HepG2 (cell line): ENCODE measurements around the gene SPAG9. TPM values are rescaled to one million over a fixed set of nuclear protein-coding genes. Genes with fewer than 3 reads are reported as not detected.

ENCODE experiments used
- ATAC-seq: fragments of 200-7000 bp; cut with Tn5 transposase; 3 replicates; pipeline ENCODE4 v1.9.1; 2020; ENCODE audit warnings: mild to moderate bottlenecking, moderate library complexity
- BruUV-seq: library from RNA; stranded (reverse); fragments of 400-500 nt; replicated peaks from 2 replicates; lab custom pipeline; 2021; lab: Mats Ljungman, UMichigan
- CTCF ChIA-PET: fragments of 300-600 bp; formaldehyde crosslinking; extraction: SDS; loops from one replicate; lab custom pipeline; 2021; ENCODE audit warnings: low total read pairs, inconsistent platforms, low intra/inter-chr PET ratio; lab: Yijun Ruan, JAX
- POLR2A ChIA-PET: fragments of 350-600 bp; sonication (Branson Sonifier 250); formaldehyde crosslinking; loops from one replicate; lab custom pipeline; 2020; ENCODE audit warnings: antibody characterized with exemption, inconsistent platforms; lab: Yijun Ruan, JAX
- DNase-seq: peaks from one replicate; pipeline ENCODE4 v3.0.0-alpha.2; 2015; ENCODE audit warnings: low spot score
- FAIRE-seq: peaks from 3 replicates; lab custom pipeline; 2011; peaks lifted over from hg19 to GRCh38; lab: Jason Lieb, UNC
- H2AFZ ChIP-seq: one replicate; pipeline ENCODE4 v1.6.1; 2011; ENCODE audit warnings: low read length, inconsistent platforms
- H3K27ac ChIP-seq: fragments of 300-600 bp; 3 replicates; pipeline ENCODE4 v1.8.0; 2011; ENCODE audit warnings: mixed run types, mild to moderate bottlenecking, mixed read lengths, low read length, inconsistent platforms; ENCODE audit not compliant: insufficient read depth; ENCODE audit errors: extremely low read length
- H3K27me3 ChIP-seq, 2 experiments: fragments of 200-600 bp in 1 of 2; 2 replicates in 1 of 2; 3 replicates in 1 of 2; pipeline versions ENCODE4 v1.6.0 to v1.8.0; 2011; ENCODE audit warnings: low read length in 2 of 2, mild to moderate bottlenecking in 2 of 2, moderate library complexity in 2 of 2, inconsistent platforms in 1 of 2; ENCODE audit not compliant: insufficient read depth in 2 of 2, control insufficient read depth in 1 of 2
- H3K36me3 ChIP-seq, 2 experiments: fragments of 200-600 bp in 1 of 2; replicated peaks in 1 of 2; 2 replicates in 1 of 2; 3 replicates in 1 of 2; pipeline versions ENCODE4 v1.5.1 to v1.8.0; 2011; ENCODE audit warnings: low read length in 2 of 2, inconsistent platforms in 1 of 2; ENCODE audit not compliant: insufficient read depth in 2 of 2, control insufficient read depth in 1 of 2
- H3K4me1 ChIP-seq: 2 replicates; pipeline ENCODE4 v1.5.1; 2012; ENCODE audit warnings: low read length, inconsistent platforms; ENCODE audit not compliant: insufficient read depth
- H3K4me2 ChIP-seq: 2 replicates; pipeline ENCODE4 v1.6.0; 2011; ENCODE audit warnings: low read depth, low read length, inconsistent platforms
- H3K4me3 ChIP-seq, 3 experiments: fragments of 200-600 bp in 1 of 3; sonication (generic), shearing (Covaris generic) in 1 of 3; replicated peaks in 1 of 3; 2 replicates each; pipeline ENCODE4 v1.5.1; 2011 to 2016; ENCODE audit warnings: low read length in 3 of 3, inconsistent platforms in 2 of 3, low read depth in 2 of 3, mild to moderate bottlenecking in 2 of 3, control low read depth in 1 of 3, mixed read lengths in 1 of 3; ENCODE audit not compliant: insufficient read depth in 1 of 3
- H3K79me2 ChIP-seq: one replicate; pipeline ENCODE4 v1.6.1; 2011; ENCODE audit warnings: low read length, inconsistent platforms; ENCODE audit not compliant: insufficient read depth
- H3K9ac ChIP-seq: 2 replicates; pipeline ENCODE4 v1.6.0; 2011; ENCODE audit warnings: mild to moderate bottlenecking, low read depth, low read length, inconsistent platforms; ENCODE audit not compliant: insufficient read depth
- H3K9me3 ChIP-seq: 2 replicates; pipeline ENCODE4 v1.5.1; 2012; ENCODE audit warnings: mild to moderate bottlenecking, low read length
- H4K20me1 ChIP-seq: 2 replicates; pipeline ENCODE4 v1.6.0; 2011; ENCODE audit warnings: inconsistent platforms, mild to moderate bottlenecking, low read length, moderate library complexity; ENCODE audit not compliant: insufficient read depth
- ARNT2 ChIP-seq: sonication (generic); formaldehyde crosslinking; IDR thresholded peaks from 2 replicates; pipeline ENCODE4 v1.8.0; 2022; ENCODE audit warnings: mild to moderate bottlenecking, low read depth, missing genetic modification reagents, moderate library complexity
- KMT2A ChIP-seq: sonication (generic); formaldehyde crosslinking; IDR thresholded peaks from 2 replicates; pipeline ENCODE4 v1.4.0; 2020; ENCODE audit warnings: missing genetic modification reagents
- MEIS1 ChIP-seq: sonication (generic); formaldehyde crosslinking; IDR thresholded peaks from 2 replicates; pipeline ENCODE4 v1.9.0; 2021; ENCODE audit warnings: mild to moderate bottlenecking, missing genetic modification reagents, moderate library complexity, borderline replicate concordance
- SMARCC2 ChIP-seq: fragments of 450-650 bp; IDR thresholded peaks from 2 replicates; pipeline ENCODE4 v1.6.1; 2017; ENCODE audit warnings: antibody characterized with exemption, mild to moderate bottlenecking
- SMARCE1 ChIP-seq: fragments of 450-650 bp; IDR thresholded peaks from 2 replicates; pipeline ENCODE4 v1.6.1; 2017; ENCODE audit warnings: borderline replicate concordance
- SSRP1 ChIP-seq: IDR thresholded peaks from 2 replicates; pipeline ENCODE4 v1.6.1; 2016; ENCODE audit warnings: control low read depth
- ZC3H4 ChIP-seq: sonication (generic); formaldehyde crosslinking; IDR thresholded peaks from 2 replicates; pipeline ENCODE4 v1.4.0; 2020; ENCODE audit warnings: missing genetic modification reagents, borderline replicate concordance
- ZNF17 ChIP-seq: sonication (generic); formaldehyde crosslinking; IDR thresholded peaks from 2 replicates; pipeline ENCODE4 v1.5.0; 2020; ENCODE audit warnings: mild to moderate bottlenecking, missing genetic modification reagents
- ZNF292 ChIP-seq: sonication (generic); formaldehyde crosslinking; IDR thresholded peaks from 2 replicates; pipeline ENCODE4 v1.8.1; 2022; ENCODE audit warnings: mild to moderate bottlenecking, low read depth, missing genetic modification reagents, borderline replicate concordance
- ZNF431 ChIP-seq: sonication (generic); formaldehyde crosslinking; IDR thresholded peaks from 2 replicates; pipeline ENCODE4 v1.9.0; 2022; ENCODE audit warnings: missing genetic modification reagents, low read depth, mild to moderate bottlenecking, borderline replicate concordance
- ZNF724P ChIP-seq: sonication (generic); formaldehyde crosslinking; IDR thresholded peaks from 2 replicates; pipeline ENCODE4 v1.8.0; 2022; ENCODE audit warnings: missing genetic modification reagents, borderline replicate concordance
- ZNF839 ChIP-seq: sonication (generic); formaldehyde crosslinking; IDR thresholded peaks from 2 replicates; pipeline ENCODE4 v1.4.0; 2020; ENCODE audit warnings: missing genetic modification reagents, mild to moderate bottlenecking, borderline replicate concordance
- WGBS: methylation state at CpG from one replicate; pipeline ENCODE4 v1.1.6; 2017; ENCODE audit warnings: low lambda C conversion rate; 5-methylcytosine and 5-hydroxymethylcytosine counted together
- in situ Hi-C: cut with HindIII; loops from 2 replicates; pipeline ENCODE4 v1.10.0; 2017; ENCODE audit warnings: low pct_unique_long_range_greater_than_20kb; ENCODE audit not compliant: extremely low pct_ligation_motif_present
- intact Hi-C: fragments of 100-400 bp; cut with micrococcal nuclease; formaldehyde crosslinking; loops from one replicate; pipeline ENCODE4 v1.10.0; 2022; ENCODE audit not compliant: unreplicated experiment
- polyA plus RNA-seq, 8 experiments: library from polyadenylated mRNA; depleted of rRNA in 3 of 8; stranded (reverse) in 7 of 8; unstranded in 1 of 8; fragments of >200 nt; fragmentation: Illumina TruSeq in 4 of 8; extraction: Trizol in 4 of 8; gene quantifications; 2 replicates each; pipeline versions ENCODE4 v1.2.1 to v1.2.3, GENCODE V29; 2011 to 2016; ENCODE audit warnings: low read depth in 4 of 8, missing spikeins in 1 of 8, mixed read lengths in 1 of 8; ENCODE audit not compliant: insufficient read depth in 1 of 8
- total RNA-seq, 5 experiments: library from RNA; depleted of rRNA; stranded (reverse); fragments of >200 nt; fragmentation: Illumina TruSeq; extraction: Trizol; gene quantifications; 2 replicates each; pipeline ENCODE4 v1.2.3, GENCODE V29; 2016; ENCODE audit warnings: low read depth in 1 of 5
- TF ChIP-seq, protein P1 (sequence below): sonication (generic); formaldehyde crosslinking; IDR thresholded peaks from 2 replicates; pipeline ENCODE4 v1.4.0; 2020; ENCODE audit warnings: missing genetic modification reagents; ENCODE audit errors: not compliant biosample characterization
- TF ChIP-seq, protein P2 (sequence below): sonication (generic); formaldehyde crosslinking; IDR thresholded peaks from 2 replicates; pipeline ENCODE4 v1.4.0; 2020; ENCODE audit warnings: missing genetic modification reagents
- TF ChIP-seq, protein P3 (sequence below): sonication (generic); formaldehyde crosslinking; IDR thresholded peaks from 2 replicates; pipeline ENCODE4 v1.5.0; 2020; ENCODE audit warnings: mild to moderate bottlenecking, low read depth, missing genetic modification reagents, borderline replicate concordance
- TF ChIP-seq, protein P4 (sequence below): sonication (generic); formaldehyde crosslinking; IDR thresholded peaks from 2 replicates; pipeline ENCODE4 v1.4.0; 2020; ENCODE audit warnings: mild to moderate bottlenecking, low read depth, missing genetic modification reagents
- TF ChIP-seq, protein P5 (sequence below): sonication (generic); formaldehyde crosslinking; IDR thresholded peaks from 2 replicates; pipeline ENCODE4 v1.4.0; 2020; ENCODE audit warnings: missing genetic modification reagents

Gene SPAG9
- total and polyA plus RNA-seq, 2 of the 13 experiments (the other 11 are each of a cell fraction or from before 2014, with no cell fraction given), result 43.2 to 78.6 TPM

DNA sequence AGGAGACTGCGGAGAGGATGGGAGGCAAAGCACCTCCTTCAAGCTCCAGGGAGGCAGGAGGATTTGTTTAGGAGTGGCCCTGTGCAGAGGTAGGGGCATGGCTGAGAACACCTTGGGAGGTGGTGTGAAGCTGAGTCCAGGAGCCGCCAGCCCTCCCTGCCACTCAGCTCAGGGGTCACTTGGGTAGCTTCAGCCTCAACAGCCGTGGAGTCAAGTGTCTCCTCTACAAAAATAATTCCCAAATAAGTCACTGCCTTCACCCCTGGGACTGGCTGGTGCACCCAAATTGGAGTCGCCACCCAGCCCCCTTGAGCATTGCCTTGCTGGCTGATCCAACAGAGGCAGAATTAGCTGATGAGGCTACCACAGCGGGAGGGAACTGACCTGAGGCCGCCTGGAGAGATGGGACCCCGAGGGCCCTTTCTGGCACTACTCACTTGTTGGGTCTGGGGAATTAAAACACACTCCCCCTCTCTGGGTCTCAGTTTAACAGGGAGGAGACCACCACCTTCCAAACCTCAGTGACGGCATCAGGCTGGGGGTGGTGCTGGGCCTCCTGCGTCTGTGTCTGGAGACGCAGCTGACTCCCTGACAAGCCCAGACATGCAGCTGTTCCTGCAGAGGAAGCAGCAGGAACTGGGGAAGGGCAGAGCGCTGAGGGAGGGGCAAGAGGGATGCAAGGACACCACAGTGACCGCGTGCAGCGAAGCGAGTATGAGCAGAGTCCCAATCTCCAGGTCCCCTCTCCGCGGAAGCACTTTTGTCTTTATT is 166.7 kb downstream of the SPAG9 start (continued):
- TF ChIP-seq ZNF292 (peak; percentile 50; the same call in 1 of the 2 replicates), ZNF17 (CRISPR knock-in tag) (no peak), SMARCE1 (no peak), ZC3H4 (CRISPR knock-in tag) (no peak), MEIS1 (CRISPR knock-in tag) (peak; percentile 47; the same call in 1 of the 2 replicates)
- TF ChIP-seq, protein P1, sequence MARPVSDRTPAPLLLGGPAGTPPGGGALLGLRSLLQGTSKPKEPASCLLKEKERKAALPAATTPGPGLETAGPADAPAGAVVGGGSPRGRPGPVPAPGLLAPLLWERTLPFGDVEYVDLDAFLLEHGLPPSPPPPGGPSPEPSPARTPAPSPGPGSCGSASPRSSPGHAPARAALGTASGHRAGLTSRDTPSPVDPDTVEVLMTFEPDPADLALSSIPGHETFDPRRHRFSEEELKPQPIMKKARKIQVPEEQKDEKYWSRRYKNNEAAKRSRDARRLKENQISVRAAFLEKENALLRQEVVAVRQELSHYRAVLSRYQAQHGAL (CRISPR knock-in tag), result no peak
- TF ChIP-seq, protein P2, sequence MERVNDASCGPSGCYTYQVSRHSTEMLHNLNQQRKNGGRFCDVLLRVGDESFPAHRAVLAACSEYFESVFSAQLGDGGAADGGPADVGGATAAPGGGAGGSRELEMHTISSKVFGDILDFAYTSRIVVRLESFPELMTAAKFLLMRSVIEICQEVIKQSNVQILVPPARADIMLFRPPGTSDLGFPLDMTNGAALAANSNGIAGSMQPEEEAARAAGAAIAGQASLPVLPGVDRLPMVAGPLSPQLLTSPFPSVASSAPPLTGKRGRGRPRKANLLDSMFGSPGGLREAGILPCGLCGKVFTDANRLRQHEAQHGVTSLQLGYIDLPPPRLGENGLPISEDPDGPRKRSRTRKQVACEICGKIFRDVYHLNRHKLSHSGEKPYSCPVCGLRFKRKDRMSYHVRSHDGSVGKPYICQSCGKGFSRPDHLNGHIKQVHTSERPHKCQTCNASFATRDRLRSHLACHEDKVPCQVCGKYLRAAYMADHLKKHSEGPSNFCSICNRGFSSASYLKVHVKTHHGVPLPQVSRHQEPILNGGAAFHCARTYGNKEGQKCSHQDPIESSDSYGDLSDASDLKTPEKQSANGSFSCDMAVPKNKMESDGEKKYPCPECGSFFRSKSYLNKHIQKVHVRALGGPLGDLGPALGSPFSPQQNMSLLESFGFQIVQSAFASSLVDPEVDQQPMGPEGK (CRISPR knock-in tag), result peak; percentile 39; the same call in 1 of the 2 replicates

DNA sequence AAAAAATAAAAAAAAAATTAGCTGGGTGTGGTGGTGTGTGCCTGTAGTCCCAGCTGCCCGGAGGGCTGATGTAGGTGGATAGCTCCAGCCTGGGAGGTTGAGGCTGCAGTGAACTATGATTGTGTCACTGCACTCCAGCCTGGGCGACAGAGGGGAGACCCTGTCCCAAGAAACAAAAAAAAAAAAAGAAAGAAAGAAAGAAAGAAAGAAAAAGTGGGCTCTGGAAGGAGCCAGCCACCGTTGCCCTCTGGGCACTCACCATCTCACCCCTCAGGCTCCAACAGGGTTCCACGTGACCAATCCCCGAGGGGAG is 167.2 kb downstream of the SPAG9 start:
- no peaks in the 10 kb centered on the region for H3K79me2 ChIP-seq
- H3K9me3 ChIP-seq, result no peaks in the 10 kb centered on the region
- FAIRE-seq, result no peak
- WGBS, result 90% methylated on average over 5 of the region's 5 CpGs
- H3K4me3 ChIP-seq, result no peak overlapping the region
- H4K20me1 ChIP-seq, result no peaks in the 10 kb centered on the region
- DNase-seq, result no peak
- no peak overlapping the region for H2AFZ ChIP-seq
- in situ Hi-C loops (loop anchor here (10.0 kb wide), 1 partner anchor 409 kb away; the partner anchor contains the start of gene SPATA20), intact Hi-C loops (loop anchor here (10.0 kb wide), 1 partner anchor 409 kb away; the partner anchor contains the start of gene SPATA20)
- POLR2A ChIA-PET, result interaction anchor here (1.6 to 6.3 kb wide), 4 partner anchors 9 to 100 kb away, joined by 4 to 52 read pairs (median 12); partner anchors contain the start of gene TOB1
- no TSS peak for BruUV-seq
- ATAC-seq, result no peak
- H3K27ac ChIP-seq, result no peak overlapping the region
- CTCF ChIA-PET, result no interaction called here
- no peak overlapping the region for H3K4me2 ChIP-seq
- no peak overlapping the region for H3K9ac ChIP-seq
- H3K36me3 ChIP-seq, result no peaks in the 10 kb centered on the region
- peaks cover 72% of the 10 kb centered on the region for H3K4me1 ChIP-seq
- no peaks in the 10 kb centered on the region for H3K27me3 ChIP-seq
- no peak for TF ChIP-seq ZNF839 (CRISPR knock-in tag)
- no peak for TF ChIP-seq KMT2A (CRISPR knock-in tag)
- no peak for TF ChIP-seq ZNF724P (CRISPR knock-in tag)
- TF ChIP-seq, protein P3, sequence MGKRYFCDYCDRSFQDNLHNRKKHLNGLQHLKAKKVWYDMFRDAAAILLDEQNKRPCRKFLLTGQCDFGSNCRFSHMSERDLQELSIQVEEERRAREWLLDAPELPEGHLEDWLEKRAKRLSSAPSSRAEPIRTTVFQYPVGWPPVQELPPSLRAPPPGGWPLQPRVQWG (CRISPR knock-in tag), result no peak
- no peak for TF ChIP-seq ARNT2
- TF ChIP-seq, protein P4, sequence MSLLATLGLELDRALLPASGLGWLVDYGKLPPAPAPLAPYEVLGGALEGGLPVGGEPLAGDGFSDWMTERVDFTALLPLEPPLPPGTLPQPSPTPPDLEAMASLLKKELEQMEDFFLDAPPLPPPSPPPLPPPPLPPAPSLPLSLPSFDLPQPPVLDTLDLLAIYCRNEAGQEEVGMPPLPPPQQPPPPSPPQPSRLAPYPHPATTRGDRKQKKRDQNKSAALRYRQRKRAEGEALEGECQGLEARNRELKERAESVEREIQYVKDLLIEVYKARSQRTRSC (CRISPR knock-in tag), result no peak
- no peak for TF ChIP-seq SMARCC2
- TF ChIP-seq SSRP1 (CRISPR knock-in tag), result no peak
- TF ChIP-seq, protein P5, sequence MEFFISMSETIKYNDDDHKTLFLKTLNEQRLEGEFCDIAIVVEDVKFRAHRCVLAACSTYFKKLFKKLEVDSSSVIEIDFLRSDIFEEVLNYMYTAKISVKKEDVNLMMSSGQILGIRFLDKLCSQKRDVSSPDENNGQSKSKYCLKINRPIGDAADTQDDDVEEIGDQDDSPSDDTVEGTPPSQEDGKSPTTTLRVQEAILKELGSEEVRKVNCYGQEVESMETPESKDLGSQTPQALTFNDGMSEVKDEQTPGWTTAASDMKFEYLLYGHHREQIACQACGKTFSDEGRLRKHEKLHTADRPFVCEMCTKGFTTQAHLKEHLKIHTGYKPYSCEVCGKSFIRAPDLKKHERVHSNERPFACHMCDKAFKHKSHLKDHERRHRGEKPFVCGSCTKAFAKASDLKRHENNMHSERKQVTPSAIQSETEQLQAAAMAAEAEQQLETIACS (CRISPR knock-in tag), result no peak
- no peak for TF ChIP-seq ZNF431 (CRISPR knock-in tag)
